22Rv1 (cell line): ENCODE results near the gene EYA2.

Experiments used
- CTCF ChIP-seq: fragments of 450-650 bp; IDR thresholded peaks from 2 replicates; pipeline ENCODE4 v1.5.1; 2017; ENCODE audit warnings: mild to moderate bottlenecking
- ZFX ChIP-seq: fragments of 450-650 bp; IDR thresholded peaks from 2 replicates; pipeline ENCODE4 v1.6.1; 2017; ENCODE audit warnings: antibody characterized with exemption, borderline replicate concordance

GRCh38 chr20:47198996-47199552 is 304.4 kb downstream of the EYA2 start:
- TF ChIP-seq CTCF = no peak
- no peak for TF ChIP-seq ZFX
